ENCODE data around the gene NEU2.
"Not testable (repeated sequence)": the region's sequence is repeated elsewhere in the genome, so short reads cannot be mapped to it uniquely, and the experiment has no call there.

NEU2 gene

DNA sequence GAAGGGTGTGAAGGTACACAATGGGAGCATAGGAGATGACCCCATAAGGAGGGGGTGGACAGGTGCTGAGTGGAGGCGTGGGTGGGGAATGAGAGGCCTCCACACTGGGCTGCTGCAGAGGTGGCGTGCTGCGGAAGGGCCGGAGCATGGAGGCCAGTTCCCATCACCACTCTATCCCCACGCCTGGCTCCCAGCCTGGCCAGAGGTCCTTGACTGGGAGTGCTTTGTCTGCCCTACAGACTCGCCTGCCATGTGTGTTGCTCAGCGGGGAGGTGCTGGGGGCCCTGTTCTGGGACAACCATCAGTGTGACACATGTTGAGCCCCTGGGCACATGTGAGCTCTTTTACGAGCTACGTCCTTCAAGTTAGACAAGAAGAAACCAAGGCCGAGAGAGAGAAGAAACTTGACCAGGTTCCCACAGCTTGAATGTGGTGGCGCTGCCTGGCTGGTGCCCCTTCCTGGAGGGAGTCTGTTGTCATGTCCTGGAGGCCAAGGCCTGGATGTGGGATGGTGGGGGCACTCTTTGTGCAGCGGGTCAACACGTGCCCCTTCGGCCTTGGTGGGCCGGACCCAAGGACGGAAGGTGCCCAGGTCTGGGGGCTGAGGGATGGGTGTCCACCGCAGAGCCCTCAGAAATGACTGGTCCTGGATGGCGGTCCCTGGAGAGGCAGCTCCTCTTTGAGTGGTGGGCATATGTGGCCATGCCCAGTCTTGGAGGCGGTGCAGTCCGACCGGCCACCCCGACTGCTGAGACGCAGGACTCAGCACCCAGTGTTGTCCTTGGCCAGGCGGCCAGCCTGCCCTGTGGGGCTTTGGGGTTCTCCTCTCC, 26.5 kb downstream of the NEU2 start:
- no peak for DNase-seq

DNA sequence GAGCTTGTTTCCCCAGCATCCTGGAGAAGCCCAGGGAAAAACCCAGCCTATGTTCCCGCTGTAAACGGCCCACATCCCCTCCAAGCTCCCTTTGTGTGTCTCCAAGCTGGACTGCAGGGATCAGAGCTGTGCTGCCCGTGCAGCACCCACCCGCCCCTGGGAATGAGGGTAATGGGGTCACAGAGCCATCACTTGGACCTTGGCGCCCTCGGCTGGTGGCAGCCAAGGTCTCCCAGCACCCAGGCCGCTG, 27.0 kb downstream of the NEU2 start:
- DNase-seq, result no peak

DNA sequence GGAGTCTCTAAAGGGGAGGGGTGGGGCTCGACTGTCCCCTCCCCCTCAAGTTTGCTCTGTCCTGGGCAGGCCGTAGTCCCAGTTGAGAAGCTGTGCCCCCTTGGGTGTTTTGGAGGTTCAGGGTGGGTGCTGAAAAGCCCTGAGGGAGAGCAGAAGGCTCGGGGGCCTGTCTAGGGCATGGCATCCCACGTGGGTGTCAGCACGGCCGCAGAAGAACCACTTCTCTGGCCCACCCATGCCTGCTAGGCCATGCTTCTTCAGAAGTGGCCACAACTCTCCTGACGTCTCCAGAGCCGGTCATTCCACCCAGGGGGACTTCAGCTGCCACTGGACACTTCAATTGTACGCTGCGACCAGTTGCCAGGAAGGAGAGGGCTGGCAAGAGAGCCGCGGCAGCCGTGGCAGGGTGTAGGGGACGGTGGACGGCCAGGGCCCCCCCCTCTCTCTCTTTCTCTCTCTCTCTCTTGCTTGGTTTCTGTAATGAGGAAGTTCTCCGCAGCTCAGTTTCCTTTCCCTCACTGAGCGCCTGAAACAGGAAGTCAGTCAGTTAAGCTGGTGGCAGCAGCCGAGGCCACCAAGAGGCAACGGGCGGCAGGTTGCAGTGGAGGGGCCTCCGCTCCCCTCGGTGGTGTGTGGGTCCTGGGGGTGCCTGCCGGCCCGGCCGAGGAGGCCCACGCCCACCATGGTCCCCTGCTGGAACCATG, 27.5 kb downstream of the NEU2 start, which contains the start of gene INPP5D:
Gene INPP5D, plus strand, starts transcription at position 546 of the 704 bp plus-strand sequence. Its CDS starts 137 bp downstream, at position 683.
- DNase-seq, result no peak

DNA sequence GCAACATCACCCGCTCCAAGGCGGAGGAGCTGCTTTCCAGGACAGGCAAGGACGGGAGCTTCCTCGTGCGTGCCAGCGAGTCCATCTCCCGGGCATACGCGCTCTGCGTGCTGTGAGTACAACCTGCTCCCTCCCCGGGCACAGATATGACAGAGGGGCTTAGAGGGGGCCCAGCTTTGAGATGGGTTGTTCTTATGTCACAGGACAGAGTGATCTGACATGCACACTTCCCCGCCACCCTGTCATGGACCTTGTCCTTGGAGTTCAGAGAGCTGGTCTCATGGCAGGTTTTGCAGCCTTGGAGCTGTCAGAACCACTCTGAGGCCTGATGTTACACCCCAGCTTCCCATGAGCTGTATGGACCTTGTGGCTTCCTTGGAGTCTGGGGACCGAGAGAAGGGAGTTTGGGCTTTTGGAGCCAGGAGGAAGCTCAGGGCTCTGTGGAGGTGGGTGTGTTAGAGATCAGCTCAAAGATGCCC, 28.1 kb downstream of the NEU2 start:
- DNase-seq, result no peak

DNA sequence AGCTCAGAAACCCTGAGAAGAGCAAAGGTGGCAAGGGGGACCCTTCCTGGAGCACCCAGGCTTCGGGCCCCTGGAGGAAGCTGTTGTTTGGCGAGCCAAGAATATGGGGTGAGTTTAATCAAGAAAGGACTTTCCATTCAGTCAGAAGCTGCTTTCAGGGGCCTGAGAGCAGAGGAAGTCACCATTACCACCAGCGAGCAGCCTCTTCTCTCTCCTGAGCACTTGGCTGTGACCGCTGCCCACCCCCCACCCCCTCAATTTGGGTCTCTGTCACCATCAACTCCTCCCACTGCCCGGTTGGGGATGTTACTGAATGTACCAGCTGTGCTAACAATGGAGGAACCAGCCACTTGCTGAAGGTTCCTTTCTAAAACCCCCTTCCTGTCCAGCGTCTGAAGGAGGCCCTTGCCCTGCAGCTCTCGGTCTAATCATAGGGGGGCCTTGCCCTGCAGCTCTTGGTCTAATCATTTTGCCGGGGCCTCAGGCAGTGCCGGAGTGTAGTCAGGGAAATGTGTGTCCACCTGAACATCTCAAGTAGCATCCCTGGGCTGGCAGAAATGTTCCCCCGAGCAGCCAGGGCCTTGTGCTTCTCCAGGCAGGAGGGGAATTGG, 28.6 kb downstream of the NEU2 start:
- DNase-seq, result no peak

DNA sequence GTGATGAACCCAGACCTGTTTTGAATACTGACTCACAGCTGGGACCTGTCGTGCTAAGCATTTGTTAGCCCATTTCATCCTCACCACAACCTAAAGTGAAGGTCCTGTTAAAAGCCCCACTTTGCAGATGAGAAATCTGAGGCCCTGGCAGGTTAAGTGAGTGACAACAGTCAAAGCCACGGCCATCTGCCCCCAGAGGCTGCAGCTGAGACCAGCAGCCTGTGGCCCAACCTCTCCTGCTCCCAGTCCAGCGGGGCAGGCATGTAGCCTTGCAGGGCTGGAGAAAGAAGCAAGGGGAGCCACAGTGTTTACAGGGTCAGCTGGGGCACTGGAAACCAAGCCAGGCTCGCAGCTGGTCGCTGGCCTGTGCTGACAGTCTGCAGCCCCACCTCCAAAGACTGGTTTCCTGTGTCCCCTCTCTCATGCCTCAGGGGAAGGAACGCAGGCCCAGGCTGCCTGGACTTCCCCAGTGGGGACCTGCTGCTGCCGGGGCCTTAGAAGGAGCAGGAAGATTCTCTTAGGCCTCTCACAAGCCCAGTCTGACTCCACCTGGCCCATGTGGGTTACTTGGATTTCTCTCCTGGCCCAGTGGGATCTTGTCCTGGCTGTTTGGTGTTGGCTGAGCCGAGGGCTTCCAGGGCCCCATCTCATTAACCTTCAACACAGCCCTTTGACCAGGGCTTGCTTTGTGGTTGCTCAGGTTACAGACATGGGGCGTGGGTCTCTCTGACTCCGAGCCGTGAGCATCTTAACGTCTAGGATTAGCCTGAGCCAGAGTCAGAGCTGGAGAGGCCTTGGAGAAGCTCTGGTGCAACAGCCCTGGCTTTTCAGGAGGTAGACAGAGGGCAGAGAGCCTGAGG, 29.3 kb downstream of the NEU2 start:
- DNase-seq, result no peak

DNA sequence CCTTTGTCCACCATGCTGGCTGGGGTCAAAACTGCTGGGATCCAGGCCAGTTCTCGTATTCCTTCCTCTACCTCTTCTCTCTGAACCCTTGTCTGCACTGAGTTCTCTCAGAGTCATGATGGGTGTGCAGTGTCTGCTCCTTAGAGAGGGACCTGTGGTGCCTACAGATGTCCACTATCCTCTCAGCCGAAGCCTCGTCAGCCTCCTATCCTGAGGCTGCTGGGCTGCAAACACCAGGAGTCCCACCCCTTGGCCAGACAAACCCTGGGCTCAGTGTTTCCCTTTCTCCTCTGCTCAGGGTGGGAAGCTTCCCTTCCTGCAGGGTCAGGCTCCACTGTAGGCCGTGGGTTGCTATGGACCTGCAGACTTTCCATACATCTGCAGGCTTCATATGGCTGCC, 30.0 kb downstream of the NEU2 start:
- DNase-seq, result no peak

DNA sequence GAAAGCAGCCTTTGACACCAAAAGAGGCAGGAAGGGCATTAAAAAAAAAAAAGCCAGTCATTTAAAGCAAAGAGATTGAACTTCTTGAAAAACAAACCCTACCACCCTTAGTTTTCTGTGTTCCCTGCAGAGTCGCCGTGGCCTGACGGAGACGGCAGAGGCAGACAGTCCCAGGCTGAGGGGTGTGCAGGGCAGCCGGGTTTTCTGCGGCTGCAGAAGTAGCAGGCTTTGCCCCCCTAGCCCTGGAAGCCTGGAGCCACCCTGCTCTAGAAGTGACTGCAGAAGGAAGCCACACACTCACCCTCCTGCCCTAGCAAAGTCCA, 30.4 kb downstream of the NEU2 start:
- no peak for DNase-seq

DNA sequence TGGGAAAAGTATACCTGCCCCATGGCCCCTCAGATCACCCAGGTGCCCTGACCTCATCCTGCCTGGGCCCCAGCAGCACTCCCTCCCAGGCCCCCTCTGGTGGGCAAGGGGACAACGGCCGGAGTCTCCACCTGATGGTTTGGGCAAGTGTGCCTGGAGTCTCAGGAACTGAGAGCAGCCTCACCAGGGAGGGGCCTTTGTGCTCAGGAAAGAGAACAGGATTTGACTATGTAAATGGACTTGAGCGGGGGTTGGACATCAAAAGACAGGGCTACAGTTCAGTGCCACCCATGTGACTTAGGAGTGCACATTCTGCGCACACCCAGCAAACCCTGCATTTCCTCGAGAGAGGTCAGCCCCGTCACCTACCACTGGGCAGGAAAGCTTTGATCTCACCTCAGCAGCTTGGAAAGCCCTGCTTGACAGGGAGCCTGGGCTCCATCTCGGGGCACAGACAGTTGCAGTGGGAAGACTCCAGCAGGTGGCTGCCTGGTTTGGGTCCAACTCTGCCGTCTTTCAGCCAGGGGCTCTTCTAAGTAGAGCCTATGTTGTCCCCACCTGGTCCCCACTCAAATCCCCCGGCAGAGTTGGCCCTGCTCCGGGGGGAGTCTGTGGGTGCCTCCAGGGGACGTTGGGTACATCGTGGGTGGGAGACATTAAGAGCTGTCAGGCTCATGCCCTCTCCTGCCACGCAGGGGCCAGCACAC, 30.9 kb downstream of the NEU2 start:
- no peak for DNase-seq

DNA sequence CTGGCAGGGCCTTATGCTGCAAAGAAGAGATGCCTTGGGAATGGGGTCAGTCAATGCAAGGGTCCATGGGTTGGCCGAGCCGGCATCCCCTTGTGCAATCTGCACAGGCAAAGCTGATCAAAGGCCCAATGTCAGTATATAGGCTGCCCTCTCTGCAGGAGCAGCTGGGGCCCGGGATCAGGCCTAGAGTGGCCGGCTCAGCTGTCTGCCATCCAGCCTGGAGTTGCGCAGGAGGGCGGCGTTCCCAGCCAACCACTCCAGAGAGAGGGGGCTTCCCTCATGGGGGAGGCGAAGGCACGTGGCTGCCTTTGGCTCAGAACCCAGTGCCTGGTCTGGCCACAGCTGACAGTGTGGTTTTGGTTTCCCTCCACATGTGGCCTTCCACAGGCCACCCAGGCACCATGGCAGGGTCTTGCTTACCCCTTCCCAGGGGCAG, 31.5 kb downstream of the NEU2 start:
- no peak for DNase-seq

DNA sequence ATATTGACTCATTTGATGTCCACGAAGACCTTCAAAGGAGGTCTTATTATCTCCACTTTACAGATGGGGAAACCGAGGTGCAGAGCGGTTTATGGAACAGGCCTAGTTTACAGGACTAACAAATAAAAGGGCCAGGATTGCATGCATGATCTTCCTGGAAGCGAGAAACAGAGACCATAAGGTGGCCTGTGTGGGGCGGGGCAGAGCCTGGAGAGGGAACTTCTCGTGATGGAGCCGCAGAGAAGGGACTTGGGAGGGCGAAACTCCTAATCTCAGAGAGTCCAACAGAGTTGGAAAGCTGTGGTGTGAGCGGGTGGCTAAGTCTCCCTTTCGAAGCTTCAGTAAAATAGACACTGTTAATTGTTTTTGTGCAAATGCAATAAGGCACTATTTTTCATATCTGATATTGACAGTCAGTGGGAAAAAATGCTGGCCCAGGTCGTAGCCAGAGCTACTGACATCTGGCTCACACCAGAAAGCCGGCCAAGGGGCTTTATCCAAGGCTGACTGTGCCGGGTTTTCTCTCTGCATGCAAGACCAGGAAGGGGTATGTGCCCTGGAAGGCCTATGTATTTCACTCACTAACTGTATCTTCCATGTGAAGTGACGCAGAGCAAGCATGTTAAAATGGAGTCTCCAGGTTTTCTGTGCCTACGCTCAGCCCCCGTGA, 32.2 kb downstream of the NEU2 start:
- DNase-seq, result no peak

DNA sequence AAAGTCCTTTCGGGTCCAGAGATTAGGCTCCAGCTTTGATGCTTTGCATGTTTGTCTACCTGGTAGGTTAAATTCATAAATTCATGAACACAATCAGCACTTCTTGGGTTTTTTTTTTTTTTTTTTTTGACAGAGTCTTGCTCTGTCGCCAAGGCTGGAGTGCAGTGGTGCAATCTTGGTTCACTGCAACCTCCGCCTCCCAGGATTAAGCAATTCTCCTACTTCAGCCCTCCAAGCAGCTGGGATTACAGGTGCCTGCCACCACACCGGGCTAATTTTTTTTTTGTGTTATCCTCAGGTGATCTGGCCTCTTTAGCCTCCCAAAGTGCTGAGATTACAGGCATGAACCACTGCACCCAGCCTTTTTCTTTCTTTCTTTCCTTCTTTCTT, 32.7 kb downstream of the NEU2 start:
- not testable (repeated sequence) for DNase-seq

DNA sequence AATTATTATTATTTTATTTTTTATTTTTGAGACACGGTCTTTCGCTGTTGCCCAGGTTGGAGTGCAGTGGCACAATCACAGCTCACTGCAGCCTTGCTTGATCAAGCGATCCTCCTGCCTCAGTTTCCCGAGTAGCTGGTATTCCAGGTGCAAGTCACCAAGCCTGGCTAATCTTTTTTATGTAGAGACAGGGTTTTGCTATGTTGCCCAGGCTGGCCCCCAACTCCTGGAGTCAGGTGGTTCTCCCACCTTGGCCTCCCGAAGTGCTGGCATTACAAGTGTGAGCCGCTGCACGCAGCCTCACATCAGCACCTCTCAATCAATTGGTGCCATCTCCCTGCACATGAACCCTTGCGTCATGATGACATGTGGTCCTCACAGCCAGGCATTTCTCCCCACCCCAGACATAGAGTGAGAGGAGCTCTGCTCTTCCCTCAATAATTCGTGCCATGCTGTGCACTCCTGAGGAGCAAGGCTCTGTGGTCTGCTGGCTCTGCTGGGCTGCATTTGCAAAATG, 33.5 kb downstream of the NEU2 start:
- DNase-seq, result no peak

DNA sequence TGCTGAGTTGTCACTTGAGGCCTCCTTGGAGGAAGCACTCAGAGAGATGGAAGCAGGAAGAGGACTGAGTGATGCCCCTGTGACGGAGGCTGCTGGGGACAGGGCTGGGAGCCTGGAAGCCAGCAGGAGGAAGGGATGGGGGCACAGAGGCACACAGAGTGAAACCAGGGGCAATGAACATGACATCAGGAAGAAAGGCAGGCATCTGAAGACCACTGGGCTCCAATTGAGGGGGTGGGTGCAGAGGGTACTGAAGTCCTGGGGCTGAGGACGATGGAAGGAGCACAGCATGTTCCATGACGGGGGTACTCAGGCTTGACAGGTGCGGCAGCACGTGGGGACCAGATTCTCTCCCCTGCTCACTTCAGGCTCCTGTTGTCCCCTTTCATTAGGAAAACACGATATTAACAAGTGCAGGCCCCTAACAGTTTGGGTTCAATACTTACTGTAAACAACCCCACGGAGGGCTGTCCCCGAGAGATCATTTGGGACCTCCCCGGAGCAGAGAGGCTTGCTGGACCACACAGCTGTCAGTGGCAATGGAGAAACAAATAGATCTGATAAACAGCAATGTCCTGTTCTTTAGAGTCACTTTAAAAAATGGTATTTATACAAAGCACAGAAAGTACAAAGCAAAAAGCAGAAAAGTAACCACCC, 36.4 kb downstream of the NEU2 start:
- DNase-seq, result no peak

DNA sequence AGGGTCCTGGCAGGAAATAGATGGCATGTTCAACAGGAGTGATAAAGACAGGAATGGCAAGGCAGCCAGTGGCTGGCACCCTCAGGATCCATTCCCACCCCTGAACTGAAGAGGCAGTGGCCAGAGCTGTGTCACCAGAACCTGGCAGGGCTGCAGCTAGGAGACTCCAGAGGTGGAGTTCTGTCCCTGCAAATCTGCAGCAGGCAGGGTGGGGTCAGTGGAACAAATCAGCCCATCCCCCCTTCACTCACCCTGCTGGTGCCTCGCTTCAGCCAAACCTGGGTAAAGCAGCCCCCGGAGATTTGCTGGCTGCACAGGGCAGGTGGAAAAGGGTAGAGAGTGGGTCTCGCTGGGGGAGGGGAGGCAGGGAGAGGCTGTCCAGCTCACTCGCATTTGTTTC, 40.4 kb downstream of the NEU2 start:
- no peak for DNase-seq

DNA sequence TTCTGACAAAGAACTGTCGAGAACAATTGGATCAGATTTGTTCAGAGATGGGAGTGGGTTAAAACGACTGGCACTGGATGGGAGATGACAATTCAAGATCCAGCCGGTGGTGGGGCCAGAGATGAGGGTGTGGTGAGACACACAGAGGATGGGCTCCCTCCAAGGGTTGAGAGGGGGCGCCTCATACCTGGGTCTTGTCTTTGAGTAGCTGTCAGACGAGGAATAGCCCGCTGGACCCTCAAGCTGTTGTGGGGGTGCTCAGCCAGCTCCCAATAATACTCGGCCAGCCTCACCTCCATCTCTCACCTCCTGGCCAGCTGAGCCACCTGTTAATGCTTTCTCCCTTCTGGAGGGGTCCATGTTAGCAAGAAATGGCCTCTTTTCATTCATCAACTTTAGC, 41.6 kb downstream of the NEU2 start:
- DNase-seq, result no peak

DNA sequence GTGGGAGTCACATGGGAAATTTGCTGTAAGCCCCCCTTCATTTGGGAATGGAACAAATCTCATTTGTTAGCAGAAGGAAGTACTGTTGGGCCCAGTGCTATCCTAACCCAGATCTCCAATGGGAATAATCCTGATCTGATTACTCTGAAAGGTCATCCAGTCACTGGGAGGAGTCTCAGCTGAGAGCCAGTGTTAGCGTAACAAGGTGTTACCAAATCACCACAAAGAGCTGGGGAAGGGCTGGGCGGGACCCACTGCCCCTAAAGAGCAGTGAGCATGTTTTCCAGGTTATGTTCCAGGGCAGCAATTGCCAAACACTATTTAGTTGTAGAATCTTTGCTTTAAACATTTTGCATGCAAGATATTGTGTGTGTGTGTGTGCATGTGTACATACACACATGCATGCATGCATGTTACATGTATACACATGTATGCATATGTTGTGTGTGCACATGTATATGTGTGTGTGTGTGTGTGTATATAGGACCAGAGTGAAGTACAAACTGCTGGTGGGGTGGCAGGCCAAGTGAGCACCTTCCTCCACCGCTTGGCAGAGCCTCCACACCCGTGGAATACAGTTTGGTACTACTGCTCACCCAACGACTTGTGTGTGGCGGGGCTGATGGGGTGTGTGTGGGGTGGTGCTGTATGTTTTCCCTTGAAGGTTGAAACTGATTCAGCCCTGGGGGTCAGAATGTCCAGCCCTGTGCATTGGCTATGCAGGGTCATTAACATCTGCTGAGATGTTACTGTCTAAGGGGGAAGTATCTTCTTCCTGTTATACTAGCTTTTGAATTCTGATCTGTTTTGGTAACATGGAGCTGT, 42.9 kb downstream of the NEU2 start:
- no peak for DNase-seq

DNA sequence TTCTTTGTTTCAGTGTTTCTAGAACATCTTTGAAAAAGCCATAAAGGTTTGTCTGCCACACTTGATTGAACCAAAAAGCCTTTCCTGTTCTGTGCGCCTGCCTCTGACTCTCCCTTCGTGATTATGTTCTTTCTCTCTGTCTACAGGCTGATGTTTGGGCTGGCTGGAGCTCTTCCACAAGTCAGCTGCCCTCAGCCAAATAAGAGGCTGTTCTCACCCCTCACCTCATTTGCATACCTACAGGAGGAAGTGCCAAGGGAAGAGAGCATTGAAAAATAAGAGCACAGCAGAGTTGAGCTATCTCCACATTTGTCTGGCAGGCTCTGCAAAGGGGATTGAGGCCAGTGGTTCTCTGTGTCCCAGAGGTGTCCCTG, 43.5 kb downstream of the NEU2 start:
- DNase-seq, result no peak

DNA sequence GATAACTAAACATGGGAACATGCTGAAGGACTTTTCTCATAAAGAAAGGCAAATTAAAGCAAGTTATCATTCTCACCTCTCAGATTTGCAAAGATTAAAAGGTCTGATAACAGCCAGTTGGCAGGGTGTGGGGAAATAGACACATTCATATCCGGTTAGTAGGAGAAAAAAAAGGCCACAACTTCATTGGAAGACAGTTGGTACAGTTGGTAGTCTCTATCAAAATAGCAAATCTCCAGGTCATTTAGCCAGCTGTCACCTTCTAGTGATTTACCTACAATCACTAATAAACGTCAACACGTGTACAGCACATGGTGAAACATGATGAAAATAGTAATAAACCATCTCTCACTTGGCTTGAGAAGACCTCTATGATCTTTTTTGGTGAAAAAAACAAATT, 44.3 kb downstream of the NEU2 start:
- no peak for DNase-seq

DNA sequence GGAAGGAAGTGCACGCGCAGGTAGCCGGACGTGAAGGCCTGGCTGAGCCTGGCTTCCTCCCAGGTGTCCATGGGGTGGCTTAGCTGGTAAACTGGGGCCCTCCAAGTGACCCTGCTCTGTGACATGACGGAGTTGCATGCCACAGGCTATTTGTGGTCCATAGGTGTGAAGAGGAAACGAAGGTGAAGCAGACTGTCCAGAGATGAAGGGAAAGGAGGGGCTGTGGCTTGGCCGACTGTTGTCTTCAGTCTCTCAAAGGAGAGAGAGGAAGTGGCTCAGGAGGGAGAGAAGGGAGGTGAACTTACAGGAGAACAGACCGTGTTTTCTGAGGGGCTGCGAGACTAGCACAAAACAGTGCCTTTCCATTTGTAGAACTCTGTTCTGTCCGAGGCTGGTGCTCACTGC, 47.0 kb downstream of the NEU2 start:
- no peak for DNase-seq
